Mesenchymal stem cell (in vitro differentiated cells and primary cell): ENCODE measurements around the gene TEAD4.

ENCODE experiments used
- DNase-seq: peaks from one replicate; pipeline ENCODE4 v3.0.0-alpha.2; 2013
- H2AFZ ChIP-seq: one replicate; pipeline ENCODE4 v1.6.1; 2013; ENCODE audit warnings: low read depth, mild to moderate bottlenecking, control low read depth, inconsistent platforms, low read length, moderate library complexity
- H2AK5ac ChIP-seq: 2 replicates; pipeline ENCODE4 v1.6.1; 2013; ENCODE audit warnings: low read length, moderate library complexity, mild to moderate bottlenecking, inconsistent platforms; ENCODE audit not compliant: severe bottlenecking
- H2BK120ac ChIP-seq: one replicate; pipeline ENCODE4 v1.6.1; 2013; ENCODE audit warnings: low read depth, mild to moderate bottlenecking, inconsistent platforms, low read length, moderate library complexity
- H2BK12ac ChIP-seq, 2 experiments: one replicate each; pipeline ENCODE4 v1.6.1; 2013; ENCODE audit warnings: inconsistent platforms in 2 of 2, low read length in 2 of 2, mild to moderate bottlenecking in 2 of 2, moderate library complexity in 2 of 2, control low read depth in 1 of 2
- H2BK15ac ChIP-seq: one replicate; pipeline ENCODE4 v1.6.1; 2013; ENCODE audit warnings: mild to moderate bottlenecking, low read depth, inconsistent platforms; ENCODE audit not compliant: poor library complexity, severe bottlenecking
- H2BK5ac ChIP-seq: 2 replicates; pipeline ENCODE4 v1.6.1; 2013; ENCODE audit warnings: low read depth, mild to moderate bottlenecking, low read length, control low read depth, inconsistent platforms; ENCODE audit not compliant: poor library complexity, severe bottlenecking
- H3K14ac ChIP-seq, 2 experiments: one replicate each; pipeline ENCODE4 v1.6.1; 2013; ENCODE audit warnings: inconsistent platforms in 2 of 2, low read length in 2 of 2, control low read depth in 1 of 2, mild to moderate bottlenecking in 1 of 2, moderate library complexity in 1 of 2
- H3K18ac ChIP-seq, 2 experiments: one replicate each; pipeline ENCODE4 v1.6.1; 2013; ENCODE audit warnings: inconsistent platforms in 2 of 2, low read length in 2 of 2, control low read depth in 1 of 2, low read depth in 1 of 2, mild to moderate bottlenecking in 1 of 2
- H3K23ac ChIP-seq, 2 experiments: one replicate each; pipeline ENCODE4 v1.6.1; 2013; ENCODE audit warnings: inconsistent platforms in 2 of 2, low read length in 2 of 2, mild to moderate bottlenecking in 2 of 2, moderate library complexity in 2 of 2, control low read depth in 1 of 2
- H3K27ac ChIP-seq: 2 replicates; pipeline ENCODE4 v1.5.1; 2013; ENCODE audit warnings: mild to moderate bottlenecking, moderate library complexity, low read length, control low read depth, inconsistent platforms; ENCODE audit not compliant: poor library complexity, severe bottlenecking
- H3K27me3 ChIP-seq, 2 experiments: 2 replicates each; pipeline versions ENCODE4 v1.6.1 to v1.7.0; 2013; ENCODE audit warnings: low read length in 2 of 2, mild to moderate bottlenecking in 2 of 2, moderate library complexity in 2 of 2, control low read depth in 1 of 2, inconsistent platforms in 1 of 2; ENCODE audit not compliant: control insufficient read depth in 1 of 2, insufficient read depth in 1 of 2
- H3K36me3 ChIP-seq, 2 experiments: 2 replicates each; pipeline versions ENCODE4 v1.6.1 to v1.7.0; 2013; ENCODE audit warnings: low read length in 2 of 2, control low read depth in 1 of 2, inconsistent platforms in 1 of 2, low read depth in 1 of 2, mild to moderate bottlenecking in 1 of 2; ENCODE audit not compliant: insufficient read depth in 2 of 2, control insufficient read depth in 1 of 2
- H3K4ac ChIP-seq, 2 experiments: one replicate each; pipeline ENCODE4 v1.6.1; 2013; ENCODE audit warnings: inconsistent platforms in 2 of 2, low read length in 2 of 2, mild to moderate bottlenecking in 2 of 2, moderate library complexity in 2 of 2, control low read depth in 1 of 2, low read depth in 1 of 2
- H3K4me1 ChIP-seq: 2 replicates; pipeline ENCODE4 v1.6.1; 2013; ENCODE audit warnings: low read depth, low read length, control low read depth; ENCODE audit not compliant: control insufficient read depth, insufficient read depth
- H3K4me2 ChIP-seq: 2 replicates; pipeline ENCODE4 v1.6.1; 2013; ENCODE audit warnings: low read length, mild to moderate bottlenecking, inconsistent platforms; ENCODE audit not compliant: poor library complexity, severe bottlenecking
- H3K4me3 ChIP-seq, 2 experiments: 2 replicates each; pipeline versions ENCODE4 v1.5.1 to v1.7.0; 2013; ENCODE audit warnings: low read length in 2 of 2, mild to moderate bottlenecking in 2 of 2, control low read depth in 1 of 2, low read depth in 1 of 2; ENCODE audit not compliant: insufficient read depth in 1 of 2
- H3K79me1 ChIP-seq: replicated peaks from 2 replicates; pipeline ENCODE4 v1.6.1; 2013; ENCODE audit warnings: mild to moderate bottlenecking, control low read depth, low read length, inconsistent platforms; ENCODE audit not compliant: poor library complexity, severe bottlenecking
- H3K9ac ChIP-seq: 2 replicates; pipeline ENCODE4 v1.7.0; 2013; ENCODE audit warnings: mild to moderate bottlenecking, low read length, moderate library complexity
- H3K9me3 ChIP-seq: 2 replicates; pipeline ENCODE4 v1.7.0; 2013; ENCODE audit warnings: mild to moderate bottlenecking, low read length; ENCODE audit not compliant: control insufficient read depth
- H4K8ac ChIP-seq: one replicate; pipeline ENCODE4 v1.6.1; 2013; ENCODE audit warnings: inconsistent platforms, mild to moderate bottlenecking, low read length, moderate library complexity
- H4K91ac ChIP-seq: one replicate; pipeline ENCODE4 v1.6.1; 2013; ENCODE audit warnings: mild to moderate bottlenecking, low read length, inconsistent platforms
- WGBS: methylation state at CpG from one replicate; pipeline ENCODE4 v1.1.7; 2013; ENCODE audit warnings: mixed read lengths; 5-methylcytosine and 5-hydroxymethylcytosine counted together

Gene TEAD4

GRCh38 chr12:3042826-3043225, 83.6 kb downstream of the TEAD4 start:
- no peak overlapping the region for H3K18ac ChIP-seq
- no peak for DNase-seq
- no peak overlapping the region for H2BK5ac ChIP-seq
- peaks cover 10% of the 10 kb centered on the region for H3K4me1 ChIP-seq
- H3K79me1 ChIP-seq = no peaks in the 10 kb centered on the region
- no peak overlapping the region for H3K23ac ChIP-seq
- 89% methylated on average over 4 of the region's 4 CpGs for WGBS
- no peak overlapping the region for H2BK12ac ChIP-seq
- H2AK5ac ChIP-seq = no peak overlapping the region
- H4K8ac ChIP-seq = no peak overlapping the region
- H3K4ac ChIP-seq = no peak overlapping the region
- H3K4me2 ChIP-seq = no peak overlapping the region
- H3K27ac ChIP-seq = no peak overlapping the region
- H4K91ac ChIP-seq = no peak overlapping the region
- H2BK120ac ChIP-seq = no peak overlapping the region
- H3K27me3 ChIP-seq = peaks cover 0 to 10% of the 10 kb centered on the region in 2 experiments
- peaks cover 25 to 46% of the 10 kb centered on the region in 2 experiments for H3K36me3 ChIP-seq
- H2AFZ ChIP-seq = no peak overlapping the region
- H3K4me3 ChIP-seq = no peak overlapping the region
- no peak overlapping the region for H3K14ac ChIP-seq
- no peak overlapping the region for H2BK15ac ChIP-seq
- no peak overlapping the region for H3K9ac ChIP-seq
- no peaks in the 10 kb centered on the region for H3K9me3 ChIP-seq

- Histone ChIP-seq H3K4ac (no peak overlapping the region), H2AK5ac (no peak overlapping the region), H3K36me3 (peaks cover 20 to 40% of the 10 kb centered on the region in 2 experiments), H3K79me1 (no peaks in the 10 kb centered on the region), H2AFZ (no peak overlapping the region), H3K27me3 (peaks cover 0 to 16% of the 10 kb centered on the region in 2 experiments), H3K27ac (no peak overlapping the region), H3K9ac (no peak overlapping the region), H3K23ac (no peak overlapping the region), H4K91ac (no peak overlapping the region), H2BK15ac (no peak overlapping the region), H3K4me1 (peaks cover 13% of the 10 kb centered on the region), H3K9me3 (no peaks in the 10 kb centered on the region), H2BK12ac (no peak overlapping the region), H3K18ac (no peak overlapping the region), H2BK5ac (no peak overlapping the region), H3K4me3 (no peak overlapping the region), H3K4me2 (no peak overlapping the region), H2BK120ac (no peak overlapping the region), H3K14ac (no peak overlapping the region), H4K8ac (no peak overlapping the region)
- no peak for DNase-seq
- WGBS = 96% methylated on average over 7 of the region's 7 CpGs
These were observed 84.2 kb downstream of the TEAD4 start for GRCh38 chr12:3043406-3043805.

DNA sequence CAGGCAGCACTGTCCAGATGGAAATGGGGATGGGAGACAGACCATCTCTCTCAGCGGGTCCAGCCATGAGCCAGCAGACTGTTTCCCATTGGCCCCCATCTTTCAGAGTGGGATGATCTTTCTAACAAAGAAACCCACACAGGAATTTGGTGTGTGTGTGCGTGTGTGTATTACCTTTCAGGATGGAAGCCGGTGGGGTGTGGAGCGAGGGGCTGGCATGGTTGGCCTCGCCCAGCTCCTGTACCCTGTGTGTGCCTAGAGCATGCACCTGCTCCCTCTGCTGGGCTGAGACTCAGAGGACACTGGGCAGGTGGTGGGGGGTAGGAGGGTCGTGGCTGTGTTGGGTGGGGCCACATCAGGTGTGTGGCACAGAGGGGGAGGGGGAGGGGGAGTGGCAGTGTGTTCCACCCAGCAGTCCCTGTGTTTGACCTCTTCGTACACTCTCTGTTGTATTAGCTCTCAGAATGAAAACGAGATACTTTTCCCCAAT, 85.0 kb downstream of the TEAD4 start:
- H3K4me2 ChIP-seq = no peak overlapping the region
- H3K27me3 ChIP-seq = peaks cover 0 to 16% of the 10 kb centered on the region in 2 experiments
- no peak overlapping the region for H3K18ac ChIP-seq
- H2BK120ac ChIP-seq = no peak overlapping the region
- no peaks in the 10 kb centered on the region for H3K79me1 ChIP-seq
- no peak overlapping the region for H3K23ac ChIP-seq
- H2AK5ac ChIP-seq = no peak overlapping the region
- no peak for DNase-seq
- H3K4me3 ChIP-seq = no peak overlapping the region
- 83% methylated on average over 8 of the region's 8 CpGs for WGBS
- H3K4me1 ChIP-seq = peaks cover 14% of the 10 kb centered on the region
- H2AFZ ChIP-seq = no peak overlapping the region
- no peak overlapping the region for H3K9ac ChIP-seq
- no peak overlapping the region for H3K27ac ChIP-seq
- no peak overlapping the region for H4K91ac ChIP-seq
- no peak overlapping the region for H2BK12ac ChIP-seq
- H3K9me3 ChIP-seq = no peaks in the 10 kb centered on the region
- H4K8ac ChIP-seq = no peak overlapping the region
- H2BK5ac ChIP-seq = no peak overlapping the region
- H3K36me3 ChIP-seq = peaks cover 16 to 33% of the 10 kb centered on the region in 2 experiments
- no peak overlapping the region for H2BK15ac ChIP-seq
- no peak overlapping the region for H3K14ac ChIP-seq
- no peak overlapping the region for H3K4ac ChIP-seq

GRCh38 chr12:3045494-3045893, 86.3 kb downstream of the TEAD4 start:
- Histone ChIP-seq H2BK12ac (no peak overlapping the region), H3K9ac (no peak overlapping the region), H3K27me3 (peaks cover 0 to 20% of the 10 kb centered on the region in 2 experiments), H3K9me3 (no peaks in the 10 kb centered on the region), H3K4ac (no peak overlapping the region), H3K79me1 (no peaks in the 10 kb centered on the region), H3K14ac (no peak overlapping the region), H3K36me3 (peaks cover 6 to 22% of the 10 kb centered on the region in 2 experiments), H3K18ac (no peak overlapping the region), H2BK120ac (no peak overlapping the region), H2AK5ac (no peak overlapping the region), H2AFZ (no peak overlapping the region), H4K91ac (no peak overlapping the region), H3K4me3 (no peak overlapping the region), H3K4me1 (peaks cover 23% of the 10 kb centered on the region), H2BK15ac (no peak overlapping the region), H3K27ac (no peak overlapping the region), H4K8ac (no peak overlapping the region), H2BK5ac (no peak overlapping the region), H3K4me2 (no peak overlapping the region), H3K23ac (no peak overlapping the region)
- WGBS = 90% methylated on average over 4 of the region's 5 CpGs
- DNase-seq = no peak
